ENCODE data around the gene ARRDC3.

GRCh38 chr5:91329283-91329682 lies 53.8 kb downstream of the ARRDC3 start:
- TF ChIP-seq CTCF (IDR thresholded peaks at IDR 0.05; ENCODE audit: low read length) (no peak), EZH2 (IDR thresholded peaks at IDR 0.05; ENCODE audit: borderline replicate concordance, low read length) (no peak)
